Mesodermal cell (in vitro differentiated cells): ENCODE results near the gene SLC9A8.

Experiments
- H3K27ac ChIP-seq: 2 replicates; pipeline ENCODE4 v1.7.0; 2013; ENCODE audit warnings: mild to moderate bottlenecking, low read depth, low read length, moderate library complexity; ENCODE audit not compliant: severe bottlenecking
- H3K36me3 ChIP-seq: 2 replicates; pipeline ENCODE4 v1.7.1; 2013; ENCODE audit warnings: mild to moderate bottlenecking, low read length, moderate library complexity; ENCODE audit not compliant: control insufficient read depth, insufficient read depth
- H3K4me1 ChIP-seq: one replicate; pipeline ENCODE4 v1.7.1; 2013; ENCODE audit warnings: mild to moderate bottlenecking, low read length; ENCODE audit not compliant: insufficient read depth, control insufficient read depth, poor library complexity, severe bottlenecking
- H3K4me3 ChIP-seq: 2 replicates; pipeline ENCODE4 v1.7.0; 2013; ENCODE audit warnings: low read length, control low read depth, mild to moderate bottlenecking; ENCODE audit not compliant: insufficient read depth, poor library complexity, severe bottlenecking; ENCODE audit errors: extremely low read depth
- H3K9me3 ChIP-seq: 2 replicates; pipeline ENCODE4 v1.7.1; 2013; ENCODE audit warnings: mild to moderate bottlenecking, low read length, moderate library complexity; ENCODE audit not compliant: control insufficient read depth
- WGBS, 2 experiments: methylation state at CpG; one replicate each; pipeline ENCODE4 v1.1.5; 2013; ENCODE audit warnings: missing lambda C conversion rate in 2 of 2; ENCODE audit not compliant: insufficient coverage in 2 of 2; 5-methylcytosine and 5-hydroxymethylcytosine counted together

Gene SLC9A8

GRCh38 chr20:49866051-49866450 is 53.4 kb downstream of the SLC9A8 start:
- H3K4me1 ChIP-seq = peaks cover 9% of the 10 kb centered on the region
- H3K36me3 ChIP-seq = peaks cover 29% of the 10 kb centered on the region
- no peak overlapping the region for H3K4me3 ChIP-seq
- H3K27ac ChIP-seq = no peak overlapping the region
- 95 to 100% methylated on average over 7 of the region's 8 CpGs for WGBS, 2 experiments
- H3K9me3 ChIP-seq = no peaks in the 10 kb centered on the region

- WGBS, 2 experiments = 75 to 76% methylated on average over 5 to 6 of the region's 9 CpGs
- H3K27ac ChIP-seq = peak overlapping the region; percentile 41
Measured at GRCh38 chr20:49867453-49868215, 55.0 kb downstream of the SLC9A8 start.

GRCh38 chr20:49868538-49868937 is 55.9 kb downstream of the SLC9A8 start:
- peaks cover 14% of the 10 kb centered on the region for H3K4me1 ChIP-seq
- 100% methylated on average over 2 of the region's 3 CpGs; no CpG with 5 or more reads in 1 of the 2 experiments for WGBS, 2 experiments

More at GRCh38 chr20:49867453-49868215, 55.0 kb downstream of the SLC9A8 start:
- Histone ChIP-seq H3K4me1 (peaks cover 14% of the 10 kb centered on the region), H3K4me3 (no peak overlapping the region), H3K36me3 (peaks cover 29% of the 10 kb centered on the region), H3K9me3 (no peaks in the 10 kb centered on the region)

GRCh38 chr20:49868964-49869363 is 56.3 kb downstream of the SLC9A8 start:
- Histone ChIP-seq H3K4me1 (peaks cover 14% of the 10 kb centered on the region), H3K27ac (no peak overlapping the region), H3K4me3 (no peak overlapping the region), H3K36me3 (peaks cover 22% of the 10 kb centered on the region), H3K9me3 (no peaks in the 10 kb centered on the region)
- WGBS, 2 experiments = 77 to 79% methylated on average over 5 of the region's 5 CpGs

More at GRCh38 chr20:49868538-49868937, 55.9 kb downstream of the SLC9A8 start:
- H3K27ac ChIP-seq = no peak overlapping the region
- no peak overlapping the region for H3K4me3 ChIP-seq
- H3K36me3 ChIP-seq = peaks cover 24% of the 10 kb centered on the region
- H3K9me3 ChIP-seq = no peaks in the 10 kb centered on the region

- Histone ChIP-seq H3K9me3 (no peaks in the 10 kb centered on the region), H3K4me3 (no peak overlapping the region), H3K4me1 (peaks cover 14% of the 10 kb centered on the region), H3K36me3 (peaks cover 11% of the 10 kb centered on the region), H3K27ac (no peak overlapping the region)
- WGBS, 2 experiments = 93% methylated on average over 4 of the region's 5 CpGs
Measured at GRCh38 chr20:49870261-49870660, 57.6 kb downstream of the SLC9A8 start.

GRCh38 chr20:49871391-49871948 is 58.8 kb downstream of the SLC9A8 start:
- peaks cover 15% of the 10 kb centered on the region for H3K36me3 ChIP-seq
- H3K9me3 ChIP-seq = no peaks in the 10 kb centered on the region
- peaks cover 14% of the 10 kb centered on the region for H3K4me1 ChIP-seq
- 94 to 100% methylated on average over 3 to 4 of the region's 6 CpGs for WGBS, 2 experiments
- H3K27ac ChIP-seq = no peak overlapping the region
- H3K4me3 ChIP-seq = no peak overlapping the region

GRCh38 chr20:49872056-49872455 is 59.4 kb downstream of the SLC9A8 start:
- no CpG with 5 or more reads among the region's 1 CpG for WGBS, 2 experiments
- peaks cover 14% of the 10 kb centered on the region for H3K4me1 ChIP-seq
- H3K27ac ChIP-seq = no peak overlapping the region
- H3K4me3 ChIP-seq = no peak overlapping the region
- H3K9me3 ChIP-seq = no peaks in the 10 kb centered on the region
- H3K36me3 ChIP-seq = peaks cover 18% of the 10 kb centered on the region

GRCh38 chr20:49874696-49875095 is 62.1 kb downstream of the SLC9A8 start:
- WGBS, 2 experiments = 97 to 100% methylated on average over 1 to 5 of the region's 6 CpGs
- peaks cover 4% of the 10 kb centered on the region for H3K4me1 ChIP-seq
- H3K27ac ChIP-seq = peak overlapping the region; percentile 16
- no peaks in the 10 kb centered on the region for H3K9me3 ChIP-seq
- peaks cover 19% of the 10 kb centered on the region for H3K36me3 ChIP-seq
- no peak overlapping the region for H3K4me3 ChIP-seq

GRCh38 chr20:49877386-49877921 is 64.8 kb downstream of the SLC9A8 start:
- H3K9me3 ChIP-seq = no peaks in the 10 kb centered on the region
- no peak overlapping the region for H3K27ac ChIP-seq
- H3K4me1 ChIP-seq = no peaks in the 10 kb centered on the region
- 50 to 59% methylated on average over 3 to 4 of the region's 4 CpGs for WGBS, 2 experiments
- H3K36me3 ChIP-seq = peaks cover 27% of the 10 kb centered on the region
- H3K4me3 ChIP-seq = no peak overlapping the region

GRCh38 chr20:49878977-49879376 is 66.3 kb downstream of the SLC9A8 start:
- peaks cover 37% of the 10 kb centered on the region for H3K36me3 ChIP-seq
- WGBS, 2 experiments = 100% methylated on average over 1 of the region's 1 CpG; no CpG with 5 or more reads in 1 of the 2 experiments

GRCh38 chr20:49880177-49880576 is 67.5 kb downstream of the SLC9A8 start:
- WGBS, 2 experiments = 93 to 100% methylated on average over 2 of the region's 3 CpGs
- Histone ChIP-seq H3K4me1 (no peaks in the 10 kb centered on the region), H3K4me3 (no peak overlapping the region), H3K27ac (no peak overlapping the region), H3K9me3 (no peaks in the 10 kb centered on the region), H3K36me3 (peaks cover 49% of the 10 kb centered on the region)

More at GRCh38 chr20:49878977-49879376, 66.3 kb downstream of the SLC9A8 start:
- no peak overlapping the region for H3K4me3 ChIP-seq
- H3K9me3 ChIP-seq = no peaks in the 10 kb centered on the region
- H3K4me1 ChIP-seq = no peaks in the 10 kb centered on the region
- H3K27ac ChIP-seq = no peak overlapping the region
